HL-60 (cell line): ENCODE measurements around the gene ZNF764.

Source experiments
- DNase-seq, 2 experiments: peaks; one replicate each; pipeline ENCODE4 v3.0.0-alpha.2; 2010 to 2020; ENCODE audit warnings: low read depth in 1 of 2, low spot score in 1 of 2
- H3K27ac ChIP-seq: fragments of 250-450 bp; sonication (Bioruptor Pico); replicated peaks from 2 replicates; pipeline ENCODE4 v1.5.1; 2020; ENCODE audit warnings: mild to moderate bottlenecking, moderate library complexity
- H3K27me3 ChIP-seq: fragments of 250-450 bp; sonication (Bioruptor Pico); 2 replicates; pipeline ENCODE4 v1.5.1; 2021; ENCODE audit warnings: mild to moderate bottlenecking, moderate library complexity; ENCODE audit not compliant: insufficient read depth, poor library complexity, severe bottlenecking
- H3K4me3 ChIP-seq: replicated peaks from 2 replicates; pipeline ENCODE4 v1.5.1; 2011; ENCODE audit warnings: mild to moderate bottlenecking, control low read depth, low read length; ENCODE audit not compliant: insufficient read depth
- CTCF ChIP-seq: IDR thresholded peaks from one replicate; pipeline ENCODE4 v1.5.1; 2011; ENCODE audit warnings: low read length, control low read depth, inconsistent platforms; ENCODE audit not compliant: insufficient read depth
- GABPA ChIP-seq: IDR thresholded peaks from 2 replicates; pipeline ENCODE4 v1.6.1; 2012; ENCODE audit warnings: low read depth
- POLR2AphosphoS5 ChIP-seq: IDR thresholded peaks from 2 replicates; pipeline ENCODE4 v1.6.1; 2012; ENCODE audit warnings: low read depth
- REST ChIP-seq: IDR thresholded peaks from 2 replicates; pipeline ENCODE4 v1.6.1; 2012; ENCODE audit warnings: low read depth; ENCODE audit not compliant: insufficient replicate concordance
- SPI1 ChIP-seq: IDR thresholded peaks from 2 replicates; pipeline ENCODE4 v1.6.1; 2012; ENCODE audit warnings: low read depth, mild to moderate bottlenecking, borderline replicate concordance

Gene ZNF764

GRCh38 chr16:30526137-30526822 is 31.9 kb downstream of the ZNF764 start, which contains the start of gene ZNF768:
TSS of gene ZNF768 (minus strand) at chr16:30526566. CDS start at chr16:30526413, 153 bp downstream.
- TF ChIP-seq CTCF, result no peak
- TF ChIP-seq REST, result peak; percentile 86
- H3K27ac ChIP-seq, result peak within 1 kb of the TSS; percentile 100
- peak in 1 of 2 experiments; percentile 38 for DNase-seq
- H3K4me3 ChIP-seq, result peak within 1 kb of the TSS; percentile 87
- H3K27me3 ChIP-seq, result no peaks in the 10 kb centered on the region

- H3K27ac ChIP-seq, result peak overlapping the region; percentile 66
- no peak for DNase-seq
- H3K27me3 ChIP-seq, result no peaks in the 10 kb centered on the region
- peak overlapping the region; percentile 87 for H3K4me3 ChIP-seq
- TF ChIP-seq SPI1 (peak; percentile 79), CTCF (no peak)
Observed at GRCh38 chr16:30525844-30526136, 32.4 kb downstream of the ZNF764 start.

- H3K4me3 ChIP-seq, result no peak overlapping the region
- no peak for TF ChIP-seq GABPA
- 0 out of 2 replicates have a peak, but pooled peaks have one; percentile 4 for TF ChIP-seq POLR2AphosphoS5
- DNase-seq, result no peak
- H3K27ac ChIP-seq, result no peak overlapping the region
- no peaks in the 10 kb centered on the region for H3K27me3 ChIP-seq
Observed at GRCh38 chr16:30524575-30525568, 33.3 kb downstream of the ZNF764 start.

- H3K4me3 ChIP-seq, result no peak overlapping the region
- TF ChIP-seq POLR2AphosphoS5 (peak; percentile 18; the same call in 1 of the 2 replicates), REST (no peak), GABPA (no peak)
- no peaks in the 10 kb centered on the region for H3K27me3 ChIP-seq
- H3K27ac ChIP-seq, result no peak overlapping the region
- peak in 1 of 2 experiments; percentile 23 for DNase-seq
Observed at GRCh38 chr16:30523768-30524574, 34.2 kb downstream of the ZNF764 start.
